Measurements from ENCODE around the gene HYAL3.

- TF ChIP-seq TAF1 (IDR thresholded peaks at IDR 0.05; ENCODE audit: low read depth) (no peak), RAD21 (IDR thresholded peaks at IDR 0.05; ENCODE audit: low read depth) (no peak), YY1 (IDR thresholded peaks at IDR 0.05; ENCODE audit: low read depth) (no peak), EP300 (IDR thresholded peaks at IDR 0.05; ENCODE audit: borderline replicate concordance) (no peak), CREB1 (IDR thresholded peaks at IDR 0.05; ENCODE audit: low read depth) (no peak), FOXM1 (IDR thresholded peaks at IDR 0.05; ENCODE audit: borderline replicate concordance, low read depth) (no peak), ZBTB7A (IDR thresholded peaks at IDR 0.05; ENCODE audit: low read depth) (no peak), USF1 (IDR thresholded peaks at IDR 0.05) (no peak), REST (IDR thresholded peaks at IDR 0.05; ENCODE audit: low read depth) (no peak), CEBPB (IDR thresholded peaks at IDR 0.05) (no peak), NFIC (IDR thresholded peaks at IDR 0.05) (no peak), MAX (IDR thresholded peaks at IDR 0.05) (no peak), TCF12 (IDR thresholded peaks at IDR 0.05; ENCODE audit: low read depth) (no peak), EGR1 (IDR thresholded peaks at IDR 0.05) (no peak)
Measured at GRCh38 chr3:50251220-50251619, 48.0 kb downstream of the HYAL3 start.

Data from Ishikawa (cell line).